ENCODE results near the gene TBCB.

The TBCB gene

DNA sequence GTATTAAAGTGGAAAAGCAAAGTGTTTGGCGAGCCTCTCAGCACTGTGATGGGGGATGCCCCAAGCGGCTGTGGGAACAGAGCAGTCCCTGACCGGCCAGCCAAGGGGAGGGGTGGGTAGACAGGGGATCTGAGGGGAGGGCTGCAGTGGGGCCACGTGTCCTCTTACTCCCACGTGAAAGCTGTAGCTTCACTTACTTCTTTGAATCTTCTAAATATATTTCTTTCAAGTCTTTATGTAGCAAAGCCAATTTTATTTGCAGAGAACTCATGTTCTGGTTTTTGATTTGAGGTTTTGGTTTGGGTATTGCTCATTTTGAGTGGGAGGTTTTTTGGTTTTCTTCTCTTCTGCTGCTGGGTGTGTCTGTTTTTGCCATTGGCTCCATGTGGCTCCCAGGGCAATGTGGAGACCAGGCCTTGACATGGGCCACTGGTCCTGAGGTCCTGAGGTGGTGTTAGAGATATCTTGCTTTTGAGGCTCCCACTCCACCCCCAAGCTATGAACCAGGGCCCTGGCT, 22.1 kb upstream of the TBCB start:
- no peak for TF ChIP-seq NFIC (IDR thresholded peaks at IDR 0.05)
- no peak for TF ChIP-seq ZBTB7A (IDR thresholded peaks at IDR 0.05; ENCODE audit: low read depth)
- TF ChIP-seq EP300 (IDR thresholded peaks at IDR 0.05; ENCODE audit: borderline replicate concordance), result no peak
- TF ChIP-seq CEBPB (IDR thresholded peaks at IDR 0.05), result no peak
- TF ChIP-seq CREB1 (IDR thresholded peaks at IDR 0.05; ENCODE audit: low read depth), result no peak
- no peak for TF ChIP-seq FOXM1 (IDR thresholded peaks at IDR 0.05; ENCODE audit: borderline replicate concordance, low read depth)
- no peak for TF ChIP-seq TAF1 (IDR thresholded peaks at IDR 0.05; ENCODE audit: low read depth)

DNA sequence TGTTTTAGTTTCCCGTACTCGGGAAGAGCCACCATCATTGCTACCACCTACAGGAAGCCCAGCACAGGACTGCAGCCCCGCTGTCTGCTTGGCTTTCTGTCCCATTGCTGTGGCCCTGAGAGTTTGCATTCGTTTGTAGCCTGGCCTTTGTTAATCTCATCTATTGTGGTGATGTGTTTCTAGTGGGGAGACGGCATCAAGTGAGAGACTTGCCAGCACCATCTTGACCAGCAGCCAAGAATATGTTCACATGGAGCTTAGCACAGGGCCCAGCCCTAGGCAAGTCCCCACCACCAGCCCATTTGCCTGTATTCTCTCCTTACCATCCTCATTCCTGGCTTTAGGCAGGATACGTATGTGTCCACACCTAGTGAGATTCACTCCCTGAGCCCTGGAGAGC, 21.6 kb upstream of the TBCB start:
- TF ChIP-seq NFIC (IDR thresholded peaks at IDR 0.05) (no peak), EGR1 (IDR thresholded peaks at IDR 0.05) (no peak), CREB1 (IDR thresholded peaks at IDR 0.05; ENCODE audit: low read depth) (no peak), FOXM1 (IDR thresholded peaks at IDR 0.05; ENCODE audit: borderline replicate concordance, low read depth) (no peak), CEBPB (IDR thresholded peaks at IDR 0.05) (no peak), YY1 (IDR thresholded peaks at IDR 0.05; ENCODE audit: low read depth) (no peak), ZBTB7A (IDR thresholded peaks at IDR 0.05; ENCODE audit: low read depth) (no peak), REST (IDR thresholded peaks at IDR 0.05; ENCODE audit: low read depth) (no peak), TCF12 (IDR thresholded peaks at IDR 0.05; ENCODE audit: low read depth) (no peak), RAD21 (IDR thresholded peaks at IDR 0.05; ENCODE audit: low read depth) (no peak), USF1 (IDR thresholded peaks at IDR 0.05) (no peak), EP300 (IDR thresholded peaks at IDR 0.05; ENCODE audit: borderline replicate concordance) (no peak), TAF1 (IDR thresholded peaks at IDR 0.05; ENCODE audit: low read depth) (no peak), TEAD4 (IDR thresholded peaks at IDR 0.05) (no peak)
- TF ChIP-seq, protein P1, sequence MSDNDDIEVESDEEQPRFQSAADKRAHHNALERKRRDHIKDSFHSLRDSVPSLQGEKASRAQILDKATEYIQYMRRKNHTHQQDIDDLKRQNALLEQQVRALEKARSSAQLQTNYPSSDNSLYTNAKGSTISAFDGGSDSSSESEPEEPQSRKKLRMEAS (IDR thresholded peaks at IDR 0.05), result no peak

DNA sequence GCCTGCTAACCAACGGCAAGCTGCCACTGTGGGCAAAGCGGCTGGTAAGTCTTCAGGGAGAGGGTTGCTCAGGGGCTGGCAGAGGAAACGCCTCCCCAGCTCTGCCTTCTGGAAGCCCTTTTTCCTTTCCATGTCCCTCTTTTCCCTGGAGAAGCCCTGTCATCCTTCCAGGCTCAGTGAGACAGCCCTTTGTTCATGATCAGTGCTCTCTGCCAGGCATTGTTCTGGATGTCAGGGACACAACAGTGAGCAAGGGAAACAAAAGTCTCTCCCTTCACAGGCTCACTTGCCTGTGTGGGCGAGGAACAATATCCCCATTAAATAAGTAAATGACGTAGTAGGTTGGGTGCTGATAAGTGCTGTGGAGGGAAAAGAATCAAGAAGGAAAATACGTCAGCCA, 18.2 kb upstream of the TBCB start:
- TF ChIP-seq REST (IDR thresholded peaks at IDR 0.05; ENCODE audit: low read depth) (no peak), NFIC (IDR thresholded peaks at IDR 0.05) (no peak), CREB1 (IDR thresholded peaks at IDR 0.05; ENCODE audit: low read depth) (no peak), EP300 (IDR thresholded peaks at IDR 0.05; ENCODE audit: borderline replicate concordance) (no peak), TAF1 (IDR thresholded peaks at IDR 0.05; ENCODE audit: low read depth) (no peak), RAD21 (IDR thresholded peaks at IDR 0.05; ENCODE audit: low read depth) (no peak)
- TF ChIP-seq, protein P1 (IDR thresholded peaks at IDR 0.05), result no peak

DNA sequence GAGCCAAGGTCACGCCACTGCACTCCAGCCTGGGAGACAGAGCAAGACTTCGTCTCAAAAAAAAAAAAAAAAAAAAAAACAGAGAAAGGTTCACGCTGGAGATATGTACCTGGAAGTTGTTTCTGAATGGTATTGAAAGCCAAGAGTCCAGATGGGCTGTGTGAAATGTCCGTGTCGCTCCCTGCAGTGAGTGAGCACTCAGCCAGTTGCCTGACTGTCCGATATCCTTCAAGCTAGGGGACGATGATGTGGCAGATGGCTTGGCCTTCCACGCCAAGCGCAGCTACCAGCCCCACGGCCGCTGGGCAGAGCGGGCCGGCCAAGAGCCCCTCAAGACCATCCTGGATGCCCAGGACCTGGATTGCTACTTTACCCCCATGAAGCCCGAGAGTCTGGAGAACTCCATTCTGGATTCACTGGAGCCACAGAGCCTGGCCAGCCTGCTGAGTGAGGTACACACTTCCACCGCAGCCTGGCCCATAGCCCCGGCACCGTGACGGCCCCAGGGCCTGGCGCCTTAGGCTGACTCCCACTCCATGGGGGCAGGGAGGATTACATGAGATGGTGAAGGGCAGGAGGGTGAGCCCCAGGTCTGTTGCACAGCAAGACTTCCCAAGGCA, 16.0 kb upstream of the TBCB start:
- TF ChIP-seq NFIC (IDR thresholded peaks at IDR 0.05) (no peak), EGR1 (IDR thresholded peaks at IDR 0.05) (no peak)

DNA sequence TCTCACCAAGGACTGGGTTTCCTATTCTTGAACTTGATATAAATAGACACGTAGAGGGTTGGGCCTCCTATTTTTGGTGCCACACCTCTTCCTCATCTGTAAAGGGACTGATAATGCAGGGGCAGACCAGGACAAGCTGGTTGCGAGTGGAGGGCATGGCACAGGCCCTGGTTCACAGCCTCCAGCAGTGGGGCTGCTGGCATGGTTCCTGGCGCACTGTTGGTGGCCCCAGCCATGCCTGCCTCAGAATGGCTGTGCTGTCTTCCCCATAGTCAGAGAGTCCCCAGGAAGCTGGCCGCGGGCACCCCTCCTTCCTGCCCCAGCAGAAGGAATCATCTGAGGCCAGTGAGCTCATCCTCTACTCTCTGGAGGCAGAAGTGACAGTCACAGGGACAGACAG, 14.8 kb upstream of the TBCB start:
- TF ChIP-seq REST (IDR thresholded peaks at IDR 0.05; ENCODE audit: low read depth) (no peak), TCF12 (IDR thresholded peaks at IDR 0.05; ENCODE audit: low read depth) (no peak), TAF1 (IDR thresholded peaks at IDR 0.05; ENCODE audit: low read depth) (no peak), EP300 (IDR thresholded peaks at IDR 0.05; ENCODE audit: borderline replicate concordance) (no peak), RAD21 (IDR thresholded peaks at IDR 0.05; ENCODE audit: low read depth) (no peak), CREB1 (IDR thresholded peaks at IDR 0.05; ENCODE audit: low read depth) (no peak), FOXM1 (IDR thresholded peaks at IDR 0.05; ENCODE audit: borderline replicate concordance, low read depth) (no peak), EGR1 (IDR thresholded peaks at IDR 0.05) (no peak), CEBPB (IDR thresholded peaks at IDR 0.05) (no peak), TEAD4 (IDR thresholded peaks at IDR 0.05) (no peak), NFIC (IDR thresholded peaks at IDR 0.05) (no peak), USF1 (IDR thresholded peaks at IDR 0.05) (no peak)
- TF ChIP-seq, protein P1 (IDR thresholded peaks at IDR 0.05), result no peak

All from Ishikawa (cell line).